Activated CD4-positive, alpha-beta memory T cell treated with anti-CD3 and anti-CD28 coated beads, Interleukin-2, amount 10 ng/mL, durations not matched to agents 7 days and 5 days (primary cell): ENCODE data around the gene NAV1. TPM values are rescaled to one million over a fixed set of nuclear protein-coding genes. Genes with fewer than 3 reads are reported as not detected.

ENCODE experiments used
- CTCF ChIA-PET: fragments of 350-600 bp; sonication (Branson Sonifier 250); formaldehyde crosslinking; loops from one replicate; lab custom pipeline; 2021; ENCODE audit warnings: antibody characterized with exemption, inconsistent platforms; lab: Charles Lee
- POLR2A ChIA-PET: fragments of 350-600 bp; sonication (Branson Sonifier 250); formaldehyde crosslinking; loops from one replicate; lab custom pipeline; 2021; ENCODE audit warnings: antibody characterized with exemption; lab: Charles Lee
- DNase-seq: peaks from one replicate; pipeline ENCODE4 v3.0.0-alpha.2; 2020
- H3K27ac Mint-ChIP-seq: one replicate; pipeline ENCODE4 v1.8.0; 2021; ENCODE audit warnings: mild to moderate bottlenecking, mixed read lengths
- H3K27me3 Mint-ChIP-seq: one replicate; pipeline ENCODE4 v1.8.0; 2021; ENCODE audit warnings: mixed read lengths
- H3K36me3 Mint-ChIP-seq: one replicate; pipeline ENCODE4 v1.8.0; 2021; ENCODE audit warnings: low read depth, mixed read lengths
- H3K4me1 Mint-ChIP-seq: one replicate; pipeline ENCODE4 v1.8.0; 2021; ENCODE audit warnings: mixed read lengths
- H3K4me3 Mint-ChIP-seq: one replicate; pipeline ENCODE4 v1.8.0; 2021; ENCODE audit warnings: mild to moderate bottlenecking, mixed read lengths
- H3K9me3 Mint-ChIP-seq: one replicate; pipeline ENCODE4 v1.8.0; 2021; ENCODE audit warnings: mixed read lengths
- total RNA-seq, 2 experiments: library from RNA; stranded (reverse); gene quantifications; one replicate each; pipeline ENCODE4 v1.2.3, GENCODE V29; 2021

The NAV1 gene
- total RNA-seq, 2 experiments from 2014 or later, result 2.8 to 3.0 TPM

DNA sequence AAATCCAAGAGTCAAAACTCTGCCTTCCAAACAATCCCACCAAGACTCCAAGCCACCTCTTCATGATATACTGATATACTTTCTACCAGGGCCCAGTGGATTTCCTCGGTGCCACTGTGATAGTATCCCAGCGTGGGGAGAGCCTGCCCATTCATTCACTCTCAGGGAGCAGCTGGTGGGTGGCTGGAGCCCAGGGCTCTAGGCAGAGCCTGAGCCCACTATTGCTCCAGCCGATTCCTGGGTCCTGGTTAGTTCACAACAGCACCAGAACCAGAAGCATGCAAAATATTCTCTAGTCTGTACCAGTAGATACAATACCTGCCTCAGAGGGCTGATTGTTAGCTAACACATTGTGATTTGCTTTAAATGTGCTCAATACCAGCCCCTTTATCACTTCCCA is 32.8 kb upstream of the NAV1 start:
- DNase-seq, result no peak
- no peaks in the 10 kb centered on the region for H3K27me3 Mint-ChIP-seq
- ChIA-PET POLR2A (interaction anchor here (1.2 to 3.2 kb wide), 8 partner anchors 9 to 51 kb away, joined by 3 to 43 read pairs (median 8); partner anchors contain the start of gene PHLDA3), CTCF (interaction anchor here (2.0 to 7.6 kb wide), 4 partner anchors 20 to 58 kb away, joined by 6 to 74 read pairs (median 7); no protein-coding TSS in a partner anchor)
- no peaks in the 10 kb centered on the region for H3K9me3 Mint-ChIP-seq
- peaks cover 58% of the 10 kb centered on the region for H3K4me1 Mint-ChIP-seq
- H3K36me3 Mint-ChIP-seq, result peaks cover 2% of the 10 kb centered on the region
- H3K4me3 Mint-ChIP-seq, result peak overlapping the region; percentile 93
- peak overlapping the region; percentile 81 for H3K27ac Mint-ChIP-seq

DNA sequence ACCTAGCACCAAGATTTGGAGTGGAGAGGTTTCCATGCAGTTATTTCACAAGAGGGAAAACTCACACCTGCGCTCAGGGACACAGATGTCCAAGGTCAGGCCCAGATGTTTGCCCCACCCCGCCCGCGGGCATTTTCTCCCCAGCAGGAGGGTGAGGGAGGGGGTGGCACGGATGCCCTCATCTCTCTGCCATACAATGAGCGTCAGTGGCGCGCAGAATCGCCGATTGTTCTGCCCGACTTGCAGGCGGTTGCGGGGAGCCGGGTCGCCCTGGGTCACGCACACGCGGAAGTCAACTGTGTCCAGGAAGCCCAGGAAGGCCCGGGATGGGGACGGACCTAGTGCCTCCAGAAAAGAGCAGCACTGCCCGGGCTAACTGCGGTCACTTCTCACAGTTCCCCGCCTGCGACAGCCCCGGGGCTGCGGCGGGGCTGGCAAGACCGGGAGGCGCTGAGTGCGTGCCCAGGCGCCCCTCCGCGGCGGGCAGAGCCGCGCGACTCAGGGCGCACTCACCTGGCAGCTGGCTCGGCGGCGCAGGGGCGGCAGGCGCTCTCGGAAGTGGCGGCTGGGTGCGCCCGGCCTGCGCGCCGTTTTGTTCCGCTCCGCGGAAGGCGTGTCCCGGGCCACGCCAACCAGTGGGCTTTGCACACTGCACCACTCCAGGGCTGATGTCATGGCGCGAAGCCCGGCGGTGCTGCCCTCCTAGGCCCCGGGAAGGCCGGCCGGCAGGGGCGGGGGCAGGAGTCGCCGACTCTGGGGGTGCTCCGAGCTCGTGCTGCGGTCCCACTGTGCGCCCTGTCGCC is 32.2 kb upstream of the NAV1 start, which contains the start of gene CSRP1:
Gene CSRP1, minus strand, starts transcription at position 567 of the 803 bp plus-strand sequence. CDS start 10,820 bp downstream, outside the sequence.
- Mint-ChIP-seq H3K27ac (peak within 1 kb of the TSS; percentile 82), H3K4me3 (peak within 1 kb of the TSS; percentile 93), H3K36me3 (peaks cover 2% of the 10 kb centered on the region), H3K4me1 (peaks cover 62% of the 10 kb centered on the region), H3K27me3 (no peaks in the 10 kb centered on the region), H3K9me3 (no peaks in the 10 kb centered on the region)
- ChIA-PET POLR2A (interaction anchor here (0.6 to 3.2 kb wide), 13 partner anchors 9 to 65 kb away, joined by 3 to 43 read pairs (median 3); partner anchors contain the start of gene PHLDA3), CTCF (interaction anchor here (2.1 to 7.6 kb wide), 3 partner anchors 21 to 59 kb away, joined by 6 to 74 read pairs (median 7); no protein-coding TSS in a partner anchor)
- peak; percentile 89 for DNase-seq

GRCh38 chr1:201507360-201507675 is 31.6 kb upstream of the NAV1 start:
- ChIA-PET POLR2A (interaction anchor here (0.6 to 3.2 kb wide), 12 partner anchors 9 to 65 kb away, joined by 3 to 43 read pairs (median 4); partner anchors contain the start of gene PHLDA3), CTCF (interaction anchor here (2.1 to 7.6 kb wide), 3 partner anchors 21 to 59 kb away, joined by 6 to 74 read pairs (median 7); no protein-coding TSS in a partner anchor)
- Mint-ChIP-seq H3K36me3 (no peaks in the 10 kb centered on the region), H3K27ac (peak overlapping the region; percentile 82), H3K27me3 (no peaks in the 10 kb centered on the region), H3K4me1 (peaks cover 61% of the 10 kb centered on the region), H3K4me3 (peak overlapping the region; percentile 93), H3K9me3 (no peaks in the 10 kb centered on the region)
- no peak for DNase-seq

DNA sequence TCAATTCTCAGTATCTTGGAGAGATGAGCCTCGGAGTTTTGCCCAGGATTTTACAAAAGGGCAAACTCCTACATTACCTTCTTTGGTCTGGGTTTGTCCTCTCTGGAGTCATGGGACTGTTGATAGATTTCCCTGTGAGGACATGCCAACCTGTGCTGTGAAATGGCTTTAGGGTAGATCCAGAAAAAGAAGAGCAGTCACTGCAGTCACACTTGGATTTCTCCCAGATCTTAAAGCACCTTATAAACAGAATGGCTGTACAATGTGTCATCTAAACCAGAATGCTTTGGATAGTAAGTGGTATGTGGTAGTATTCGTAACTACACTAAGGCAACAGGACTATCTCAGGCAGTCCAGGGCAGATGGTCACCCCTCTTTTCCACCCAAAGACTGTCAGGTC is 30.1 kb upstream of the NAV1 start:
- no peaks in the 10 kb centered on the region for H3K27me3 Mint-ChIP-seq
- DNase-seq, result no peak
- ChIA-PET POLR2A (interaction anchor here (5.9 kb wide), 1 partner anchor 27 kb away, joined by 48 read pairs; no protein-coding TSS in a partner anchor), CTCF (interaction anchor here (9.2 to 11.2 kb wide), 2 partner anchors 24 to 60 kb away, joined by 140 to 350 read pairs; no protein-coding TSS in a partner anchor)
- no peaks in the 10 kb centered on the region for H3K9me3 Mint-ChIP-seq
- no peak overlapping the region for H3K4me3 Mint-ChIP-seq
- H3K27ac Mint-ChIP-seq, result no peak overlapping the region
- H3K36me3 Mint-ChIP-seq, result no peaks in the 10 kb centered on the region
- H3K4me1 Mint-ChIP-seq, result peaks cover 55% of the 10 kb centered on the region

DNA sequence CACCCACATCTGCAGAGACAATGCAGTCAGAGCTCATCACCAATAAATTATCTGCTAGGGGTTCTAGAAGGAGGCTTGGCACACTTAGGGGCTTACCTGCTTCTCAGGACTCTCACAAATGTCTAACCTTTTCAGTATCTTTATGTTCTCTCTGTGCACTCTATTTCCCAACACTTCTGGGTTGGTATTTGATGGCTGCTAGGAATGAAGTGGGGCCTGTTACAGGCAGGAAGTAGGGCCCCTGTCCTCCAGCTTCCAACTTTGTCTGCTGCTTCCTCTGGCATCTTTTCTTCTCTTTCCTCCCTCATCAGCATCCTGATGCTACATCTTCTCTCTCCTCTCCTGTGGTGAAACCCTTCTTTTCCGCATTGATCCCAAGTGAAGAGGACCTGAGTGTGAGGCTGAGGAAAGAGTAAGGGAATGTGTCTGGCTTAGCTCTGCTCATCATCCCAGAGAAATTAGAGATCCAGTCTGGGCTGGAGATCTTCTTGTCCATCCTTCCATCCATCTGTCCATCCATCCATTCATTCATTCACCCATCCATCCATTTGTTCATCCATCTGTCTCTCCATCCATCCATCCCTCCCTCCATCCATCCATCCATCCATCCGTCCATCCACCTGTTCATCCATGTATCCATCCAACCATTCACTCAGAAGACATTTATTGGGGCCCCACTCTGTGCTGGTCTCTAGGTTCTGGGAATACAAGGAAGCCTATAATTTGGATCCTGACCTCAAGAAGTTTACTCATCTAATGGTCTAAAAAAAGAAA is 29.1 kb upstream of the NAV1 start:
- Mint-ChIP-seq H3K4me1 (peaks cover 49% of the 10 kb centered on the region), H3K27ac (no peak overlapping the region), H3K4me3 (no peak overlapping the region), H3K9me3 (no peaks in the 10 kb centered on the region), H3K27me3 (no peaks in the 10 kb centered on the region), H3K36me3 (no peaks in the 10 kb centered on the region)
- DNase-seq, result no peak
- ChIA-PET CTCF (interaction anchor here (4.1 to 11.2 kb wide), 4 partner anchors 13 to 76 kb away, joined by 18 to 350 read pairs (median 91); no protein-coding TSS in a partner anchor), POLR2A (interaction anchor here (5.9 kb wide), 1 partner anchor 28 kb away, joined by 48 read pairs; no protein-coding TSS in a partner anchor)

DNA sequence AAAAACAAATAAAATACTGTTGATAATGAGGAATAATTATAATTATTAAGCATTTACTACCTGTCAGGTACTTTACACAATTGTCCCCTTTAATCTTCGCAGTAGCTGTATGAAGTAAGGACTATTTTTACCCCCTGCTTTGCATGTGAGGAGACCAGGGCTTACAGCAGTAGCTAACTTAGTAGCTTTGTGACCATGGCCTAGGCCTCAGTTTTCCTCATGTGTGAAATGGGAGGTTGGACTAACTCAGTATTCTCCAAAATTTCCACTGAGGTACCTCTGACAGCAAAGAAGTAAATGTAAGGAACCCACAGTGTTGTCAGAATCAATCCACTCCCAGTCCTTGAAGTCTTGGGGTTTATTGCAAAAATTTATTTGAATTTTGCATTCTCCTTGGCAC is 28.2 kb upstream of the NAV1 start:
- H3K4me3 Mint-ChIP-seq, result no peak overlapping the region
- H3K27me3 Mint-ChIP-seq, result no peaks in the 10 kb centered on the region
- POLR2A ChIA-PET, result interaction anchor here (5.9 kb wide), 1 partner anchor 29 kb away, joined by 48 read pairs; no protein-coding TSS in a partner anchor
- no peak for DNase-seq
- no peak overlapping the region for H3K27ac Mint-ChIP-seq
- no peaks in the 10 kb centered on the region for H3K9me3 Mint-ChIP-seq
- CTCF ChIA-PET, result interaction anchor here (4.1 to 11.2 kb wide), 5 partner anchors 8 to 77 kb away, joined by 18 to 350 read pairs (median 43); no protein-coding TSS in a partner anchor
- peaks cover 45% of the 10 kb centered on the region for H3K4me1 Mint-ChIP-seq
- no peaks in the 10 kb centered on the region for H3K36me3 Mint-ChIP-seq

DNA sequence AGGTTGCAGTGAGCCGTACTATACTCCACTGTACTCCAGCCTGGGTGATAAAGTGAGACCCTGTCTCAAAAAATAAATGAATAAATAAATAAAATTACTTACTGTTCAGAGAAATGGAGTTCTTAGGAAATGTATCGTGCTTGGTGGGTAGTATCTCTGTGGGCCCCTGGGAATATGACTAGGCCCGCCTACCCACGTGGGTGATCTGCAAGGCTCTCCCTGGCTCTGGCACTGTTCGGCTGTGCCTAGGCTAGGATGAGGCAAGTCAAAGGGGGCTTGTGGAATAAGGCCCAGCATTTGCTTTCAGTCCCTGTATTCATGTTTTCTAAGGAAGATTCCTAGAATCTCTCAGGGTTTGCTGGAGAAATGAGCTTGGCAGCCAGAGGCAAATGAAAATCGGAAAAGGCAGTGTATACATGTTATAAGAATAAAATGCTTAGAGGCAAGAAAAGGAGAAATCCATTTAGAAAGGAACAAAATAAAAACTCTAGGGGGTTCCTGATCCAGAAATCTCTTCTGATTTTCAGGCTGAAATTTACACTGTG is 27.5 kb upstream of the NAV1 start:
- no peaks in the 10 kb centered on the region for H3K27me3 Mint-ChIP-seq
- H3K9me3 Mint-ChIP-seq, result no peaks in the 10 kb centered on the region
- H3K27ac Mint-ChIP-seq, result no peak overlapping the region
- ChIA-PET POLR2A (interaction anchor here (2.0 to 5.9 kb wide), 3 partner anchors 30 to 62 kb away, joined by 10 to 48 read pairs (median 12); partner anchors contain the start of gene PHLDA3), CTCF (interaction anchor here (0.6 to 11.2 kb wide), 11 partner anchors 9 to 1495 kb away, joined by 3 to 350 read pairs (median 18); no protein-coding TSS in a partner anchor)
- H3K4me1 Mint-ChIP-seq, result peaks cover 41% of the 10 kb centered on the region
- DNase-seq, result no peak
- no peaks in the 10 kb centered on the region for H3K36me3 Mint-ChIP-seq
- no peak overlapping the region for H3K4me3 Mint-ChIP-seq

DNA sequence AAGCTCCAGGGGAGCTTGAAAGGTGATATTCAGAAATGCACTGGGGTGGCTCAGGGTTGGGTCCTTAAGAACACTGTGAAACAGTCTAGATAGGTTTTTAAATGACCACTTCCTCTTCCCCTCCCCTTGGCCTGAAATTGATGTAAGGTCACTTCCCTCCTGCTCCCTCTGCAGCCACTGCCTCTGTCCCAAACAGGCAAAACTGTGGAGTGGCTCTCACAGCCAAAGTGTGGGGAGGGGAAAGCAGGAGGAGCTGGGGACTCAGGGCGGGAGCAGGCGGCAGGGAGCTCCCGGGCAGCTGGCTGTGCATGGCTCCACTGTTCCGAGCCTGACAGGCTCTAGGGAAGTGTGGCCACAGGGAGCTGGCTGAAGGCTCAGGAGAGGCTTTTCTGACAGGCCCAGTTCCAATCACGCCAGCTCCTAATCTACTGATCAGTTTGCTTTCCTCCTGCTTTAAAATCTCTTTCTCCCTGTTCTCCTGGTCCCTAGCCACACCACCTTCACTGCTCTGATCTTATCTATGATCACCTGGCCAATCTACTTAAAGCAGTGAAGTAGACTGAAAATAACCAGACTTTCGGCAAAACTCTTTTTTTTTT is 26.9 kb upstream of the NAV1 start:
- Mint-ChIP-seq H3K4me3 (no peak overlapping the region), H3K9me3 (no peaks in the 10 kb centered on the region), H3K36me3 (no peaks in the 10 kb centered on the region), H3K4me1 (peaks cover 42% of the 10 kb centered on the region), H3K27ac (no peak overlapping the region), H3K27me3 (no peaks in the 10 kb centered on the region)
- DNase-seq, result no peak
- ChIA-PET POLR2A (interaction anchor here (2.0 to 5.9 kb wide), 3 partner anchors 31 to 63 kb away, joined by 10 to 48 read pairs (median 12); partner anchors contain the start of gene PHLDA3), CTCF (interaction anchor here (0.6 to 11.2 kb wide), 25 partner anchors 9 to 1494 kb away, joined by 3 to 350 read pairs (median 6); partner anchors contain the start of genes NAV1 and PHLDA3)

GRCh38 chr1:201513498-201514243 is 25.3 kb upstream of the NAV1 start:
- H3K4me1 Mint-ChIP-seq, result peaks cover 32% of the 10 kb centered on the region
- H3K36me3 Mint-ChIP-seq, result no peaks in the 10 kb centered on the region
- H3K27me3 Mint-ChIP-seq, result no peaks in the 10 kb centered on the region
- no peaks in the 10 kb centered on the region for H3K9me3 Mint-ChIP-seq
- no peak overlapping the region for H3K4me3 Mint-ChIP-seq
- no peak overlapping the region for H3K27ac Mint-ChIP-seq
- DNase-seq, result no peak
- ChIA-PET POLR2A (interaction anchor here (2.0 to 5.9 kb wide), 3 partner anchors 32 to 65 kb away, joined by 10 to 48 read pairs (median 12); partner anchors contain the start of gene PHLDA3), CTCF (interaction anchor here (0.6 to 11.2 kb wide), 24 partner anchors 10 to 508 kb away, joined by 3 to 350 read pairs (median 6); partner anchors contain the start of genes NAV1 and PHLDA3)

DNA sequence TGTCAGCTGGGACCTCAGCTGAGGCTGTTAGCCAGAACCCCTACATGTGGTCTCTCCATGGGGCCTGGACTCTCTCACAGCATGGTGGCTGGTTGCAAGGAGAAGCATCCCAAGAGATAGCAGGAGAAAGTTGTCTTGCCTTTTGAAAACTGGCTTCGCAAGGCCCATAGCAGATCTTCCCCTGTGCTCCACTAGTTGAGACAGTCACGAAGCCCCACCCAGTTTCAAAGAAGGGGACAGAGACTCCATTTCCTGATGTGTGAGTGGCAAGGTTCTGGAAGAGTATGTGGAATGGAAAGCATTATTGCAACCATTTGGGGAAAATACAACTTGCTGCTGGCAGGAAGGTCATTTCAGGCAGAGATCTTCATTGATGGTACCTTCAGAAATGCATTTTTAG is 24.5 kb upstream of the NAV1 start:
- Mint-ChIP-seq H3K9me3 (no peaks in the 10 kb centered on the region), H3K4me3 (no peak overlapping the region), H3K4me1 (peaks cover 24% of the 10 kb centered on the region), H3K36me3 (no peaks in the 10 kb centered on the region), H3K27me3 (no peaks in the 10 kb centered on the region), H3K27ac (no peak overlapping the region)
- CTCF ChIA-PET, result interaction anchor here (1.6 to 11.2 kb wide), 7 partner anchors 9 to 79 kb away, joined by 4 to 350 read pairs (median 42); no protein-coding TSS in a partner anchor
- no peak for DNase-seq
- POLR2A ChIA-PET, result interaction anchor here (5.9 kb wide), 1 partner anchor 33 kb away, joined by 48 read pairs; no protein-coding TSS in a partner anchor
